Glutamatergic neuron (in vitro differentiated cells): ENCODE results near the gene PERCC1. TPM values are rescaled to one million over a fixed set of nuclear protein-coding genes. Genes with fewer than 3 reads are reported as not detected.

ENCODE experiments used
- DNase-seq: peaks from one replicate; pipeline ENCODE4 v3.0.0; 2022
- H3K27ac Mint-ChIP-seq: one replicate; pipeline ENCODE4 v1.8.0; 2020; ENCODE audit warnings: mild to moderate bottlenecking, mixed read lengths, inconsistent platforms; ENCODE audit not compliant: unreplicated experiment
- H3K27me3 Mint-ChIP-seq: one replicate; pipeline ENCODE4 v1.8.0; 2020; ENCODE audit warnings: mild to moderate bottlenecking, moderate library complexity, mixed read lengths, inconsistent platforms; ENCODE audit not compliant: unreplicated experiment
- H3K36me3 Mint-ChIP-seq: one replicate; pipeline ENCODE4 v1.8.0; 2020; ENCODE audit warnings: mild to moderate bottlenecking, mixed read lengths, inconsistent platforms; ENCODE audit not compliant: unreplicated experiment
- H3K4me1 Mint-ChIP-seq: one replicate; pipeline ENCODE4 v1.8.0; 2020; ENCODE audit warnings: mild to moderate bottlenecking, low read depth, mixed read lengths, inconsistent platforms; ENCODE audit not compliant: unreplicated experiment
- H3K4me3 Mint-ChIP-seq: one replicate; pipeline ENCODE4 v1.8.0; 2020; ENCODE audit warnings: mild to moderate bottlenecking, mixed read lengths, inconsistent platforms; ENCODE audit not compliant: unreplicated experiment
- H3K9me3 Mint-ChIP-seq: one replicate; pipeline ENCODE4 v1.8.0; 2020; ENCODE audit warnings: mild to moderate bottlenecking, moderate library complexity, mixed read lengths, inconsistent platforms; ENCODE audit not compliant: unreplicated experiment
- total RNA-seq: library from RNA; stranded (reverse); fragmentation: NEBNext Ultra II Directional; extraction: Animal tissue kit (Norgen Biotek cat#: 25700); gene quantifications from one replicate; pipeline ENCODE4 v1.2.1, GENCODE V29; 2021; ENCODE audit not compliant: unreplicated experiment
- TF ChIP-seq, protein P1 (sequence below): fragments of 200-600 bp; sonication (generic); IDR thresholded peaks from one replicate; pipeline ENCODE4 v1.5.0; 2021; ENCODE audit not compliant: partially characterized antibody, unreplicated experiment

PERCC1 gene
- total RNA-seq, 1 donor from 2014 or later, result not detected

DNA sequence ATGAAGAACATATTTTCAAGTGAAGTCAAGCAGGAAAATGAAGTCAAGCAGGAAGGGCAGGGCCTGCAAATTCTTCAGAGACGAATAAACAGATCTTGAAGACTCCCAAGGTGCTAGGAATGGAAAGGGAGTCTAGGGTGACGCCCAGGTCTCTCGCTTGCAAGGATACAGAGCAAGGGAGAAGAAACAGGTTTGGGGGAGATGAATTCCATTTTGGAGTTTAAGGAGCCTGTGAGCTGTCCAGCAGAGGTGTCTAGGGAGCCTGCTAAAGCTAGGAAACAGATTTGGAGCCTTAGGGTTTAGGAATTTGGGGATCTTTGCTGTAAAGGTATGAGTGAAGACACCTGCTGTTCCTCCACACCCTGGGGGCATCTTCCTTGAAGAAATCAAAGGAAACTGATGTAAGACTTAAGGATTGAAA is 14.3 kb upstream of the PERCC1 start:
- H3K27me3 Mint-ChIP-seq, result peaks cover 7% of the 10 kb centered on the region
- H3K27ac Mint-ChIP-seq, result no peak overlapping the region
- DNase-seq, result no peak
- TF ChIP-seq, protein P1, sequence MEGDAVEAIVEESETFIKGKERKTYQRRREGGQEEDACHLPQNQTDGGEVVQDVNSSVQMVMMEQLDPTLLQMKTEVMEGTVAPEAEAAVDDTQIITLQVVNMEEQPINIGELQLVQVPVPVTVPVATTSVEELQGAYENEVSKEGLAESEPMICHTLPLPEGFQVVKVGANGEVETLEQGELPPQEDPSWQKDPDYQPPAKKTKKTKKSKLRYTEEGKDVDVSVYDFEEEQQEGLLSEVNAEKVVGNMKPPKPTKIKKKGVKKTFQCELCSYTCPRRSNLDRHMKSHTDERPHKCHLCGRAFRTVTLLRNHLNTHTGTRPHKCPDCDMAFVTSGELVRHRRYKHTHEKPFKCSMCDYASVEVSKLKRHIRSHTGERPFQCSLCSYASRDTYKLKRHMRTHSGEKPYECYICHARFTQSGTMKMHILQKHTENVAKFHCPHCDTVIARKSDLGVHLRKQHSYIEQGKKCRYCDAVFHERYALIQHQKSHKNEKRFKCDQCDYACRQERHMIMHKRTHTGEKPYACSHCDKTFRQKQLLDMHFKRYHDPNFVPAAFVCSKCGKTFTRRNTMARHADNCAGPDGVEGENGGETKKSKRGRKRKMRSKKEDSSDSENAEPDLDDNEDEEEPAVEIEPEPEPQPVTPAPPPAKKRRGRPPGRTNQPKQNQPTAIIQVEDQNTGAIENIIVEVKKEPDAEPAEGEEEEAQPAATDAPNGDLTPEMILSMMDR, result no peak
- peaks cover 5% of the 10 kb centered on the region for H3K4me1 Mint-ChIP-seq
- no peaks in the 10 kb centered on the region for H3K36me3 Mint-ChIP-seq
- no peak overlapping the region for H3K4me3 Mint-ChIP-seq
- H3K9me3 Mint-ChIP-seq, result peaks cover 20% of the 10 kb centered on the region

DNA sequence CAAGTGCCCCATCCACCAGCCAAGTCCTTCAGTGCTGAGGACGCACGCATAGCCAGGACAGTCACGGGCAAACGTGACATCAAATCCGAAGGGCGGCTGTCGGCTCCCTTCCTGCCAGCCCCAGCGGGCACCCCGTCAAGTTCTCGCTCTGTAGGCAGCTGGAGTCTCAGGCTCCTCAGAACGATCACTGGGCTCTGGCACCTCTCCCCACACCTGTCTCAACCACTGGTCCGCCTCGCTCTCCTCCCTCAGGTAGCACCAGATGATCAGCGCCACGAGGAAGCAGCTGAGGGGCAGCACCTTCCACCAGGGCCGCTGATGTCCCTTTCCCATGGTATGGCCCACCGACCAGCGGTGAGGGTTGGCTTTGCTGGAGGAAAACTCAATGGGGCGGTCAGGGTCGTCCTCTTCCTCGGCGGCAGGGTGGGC is 10.8 kb upstream of the PERCC1 start:
- H3K4me3 Mint-ChIP-seq, result peak overlapping the region; percentile 94
- no peak for DNase-seq
- peaks cover 13% of the 10 kb centered on the region for H3K9me3 Mint-ChIP-seq
- peak overlapping the region; percentile 64 for H3K27ac Mint-ChIP-seq
- no peaks in the 10 kb centered on the region for H3K36me3 Mint-ChIP-seq
- H3K4me1 Mint-ChIP-seq, result peaks cover 2% of the 10 kb centered on the region
- H3K27me3 Mint-ChIP-seq, result peaks cover 9% of the 10 kb centered on the region
- TF ChIP-seq, protein P1, result no peak

DNA sequence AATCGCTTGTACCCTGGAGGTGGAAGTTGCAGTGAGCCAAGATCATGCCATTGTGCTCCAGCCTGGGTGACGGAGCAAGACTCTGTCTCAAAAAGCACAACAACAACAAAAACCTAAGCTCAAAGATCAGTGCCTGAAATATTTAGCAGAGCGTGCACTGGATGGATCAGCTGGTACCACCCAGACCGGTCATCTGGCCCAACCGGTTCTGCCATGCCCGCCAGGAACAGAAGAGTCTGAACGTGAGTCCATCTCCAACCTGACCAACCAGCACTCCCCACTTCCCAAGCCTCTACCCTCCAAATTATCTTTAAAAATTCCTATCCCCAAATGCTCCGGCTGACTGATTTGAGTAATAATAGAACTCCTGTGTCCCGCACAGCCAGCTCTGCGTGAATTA is 8.8 kb upstream of the PERCC1 start:
- peak overlapping the region; percentile 52 for H3K27ac Mint-ChIP-seq
- no peak for DNase-seq
- peaks cover 8% of the 10 kb centered on the region for H3K27me3 Mint-ChIP-seq
- peak overlapping the region; percentile 73 for H3K4me3 Mint-ChIP-seq
- H3K36me3 Mint-ChIP-seq, result no peaks in the 10 kb centered on the region
- peaks cover 10% of the 10 kb centered on the region for H3K4me1 Mint-ChIP-seq
- H3K9me3 Mint-ChIP-seq, result peaks cover 11% of the 10 kb centered on the region
- TF ChIP-seq, protein P1, result no peak

DNA sequence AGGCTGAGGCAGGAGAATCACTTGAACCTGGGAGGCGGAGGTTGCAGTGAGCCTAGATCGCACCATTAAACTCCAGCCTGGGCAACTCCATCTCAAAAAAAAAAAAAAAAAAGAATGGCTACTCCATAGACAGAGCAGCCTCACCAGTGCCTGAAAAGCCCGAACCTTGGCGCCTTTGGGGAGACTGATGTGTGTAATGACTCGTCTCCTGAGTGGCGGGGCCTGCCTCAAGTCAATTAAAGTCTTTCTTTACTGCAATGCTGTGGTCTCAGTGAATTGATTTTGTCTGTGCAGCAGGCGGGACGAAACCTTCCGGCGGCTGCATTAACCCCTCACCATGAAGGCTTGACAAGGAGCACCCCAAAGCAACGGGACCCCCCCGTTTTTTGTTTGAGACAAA is 6.8 kb upstream of the PERCC1 start:
- peaks cover 9% of the 10 kb centered on the region for H3K4me1 Mint-ChIP-seq
- no peaks in the 10 kb centered on the region for H3K36me3 Mint-ChIP-seq
- H3K27ac Mint-ChIP-seq, result no peak overlapping the region

DNA sequence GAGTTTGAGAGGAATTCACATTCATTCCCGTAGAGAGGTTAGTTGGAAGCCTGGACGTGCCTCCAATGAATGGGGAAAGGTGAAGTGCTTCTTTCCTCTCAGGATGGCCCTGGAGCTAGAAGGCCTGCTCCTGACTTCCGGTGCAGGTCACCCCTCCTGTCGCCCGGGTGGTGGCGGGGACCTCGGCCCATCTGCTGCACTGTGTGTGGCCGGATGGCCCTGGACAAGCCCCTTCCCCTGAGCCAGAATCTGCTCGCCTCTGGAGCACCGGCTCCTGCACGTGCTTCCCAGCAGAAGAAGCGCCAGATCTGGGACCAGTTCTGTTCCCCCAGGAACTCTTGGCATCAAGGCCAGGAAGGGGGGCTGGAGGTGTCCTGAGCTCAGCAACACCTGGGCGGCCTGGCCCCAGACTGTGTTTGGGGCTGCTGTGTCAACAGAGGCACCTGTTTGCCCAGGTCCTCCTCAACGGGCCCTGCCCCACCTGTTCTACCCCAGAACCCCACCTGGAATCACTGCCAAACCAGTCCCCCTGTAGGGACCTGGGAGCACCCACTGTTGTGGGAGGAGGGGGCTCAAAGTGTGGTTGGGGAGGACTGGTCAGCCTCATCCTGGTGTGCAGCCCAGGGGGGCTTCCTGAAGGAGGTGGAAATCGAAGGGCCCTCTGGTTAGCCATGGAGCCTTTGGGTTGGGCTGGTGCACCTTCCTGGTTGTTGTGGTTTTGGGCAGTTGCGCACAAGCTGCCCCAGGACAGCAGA is 5.1 kb upstream of the PERCC1 start:
- H3K9me3 Mint-ChIP-seq, result peaks cover 3% of the 10 kb centered on the region
- peak overlapping the region; percentile 73 for H3K27ac Mint-ChIP-seq

More for the DNA sequence above, 6.8 kb upstream of the PERCC1 start:
- Mint-ChIP-seq H3K9me3 (peaks cover 11% of the 10 kb centered on the region), H3K4me3 (no peak overlapping the region), H3K27me3 (peaks cover 9% of the 10 kb centered on the region)
- DNase-seq, result no peak
- TF ChIP-seq, protein P1, result no peak

More for the DNA sequence above, 5.1 kb upstream of the PERCC1 start:
- DNase-seq, result no peak
- Mint-ChIP-seq H3K4me1 (peaks cover 9% of the 10 kb centered on the region), H3K4me3 (no peak overlapping the region), H3K36me3 (no peaks in the 10 kb centered on the region), H3K27me3 (peaks cover 7% of the 10 kb centered on the region)
- TF ChIP-seq, protein P1, result no peak
